Measurements from ENCODE around the gene LCNL1. TPM values are rescaled to one million over a fixed set of nuclear protein-coding genes. Genes with fewer than 3 reads are reported as not detected.

The LCNL1 gene
- total RNA-seq, 1 experiment from 2014 or later = not detected

- no peaks in the 10 kb centered on the region for H3K27me3 ChIP-seq (replicated peaks; ENCODE audit: insufficient read depth, low read depth, low read length, poor library complexity)
- H3K4me3 ChIP-seq (ENCODE audit: low read depth, low read length, poor library complexity, severe bottlenecking) = no peak overlapping the region
- no peak overlapping the region for H3K27ac ChIP-seq (ENCODE audit: low read depth, low read length, poor library complexity, severe bottlenecking)
- BruUV-seq (replicated peaks) = no TSS peak
- no peak for DNase-seq (ENCODE audit: low spot score)
- intact Hi-C loops (cut with micrococcal nuclease; ENCODE audit: unreplicated experiment) = no loop called here
- ChIA-PET CTCF (no interaction called here), POLR2A (ENCODE audit: low non-redundant PET) (no interaction called here)
- H3K36me3 ChIP-seq (ENCODE audit: insufficient read depth, low read length, poor library complexity, severe bottlenecking) = peaks cover 3% of the 10 kb centered on the region
- H3K9me3 ChIP-seq (ENCODE audit: low read depth, low read length, poor library complexity, severe bottlenecking) = no peaks in the 10 kb centered on the region
- TF ChIP-seq CTCF (conservative IDR thresholded peaks at IDR 0.05; ENCODE audit: low read depth, low read length) = no peak
- no peak for TF ChIP-seq EZH2 (IDR thresholded peaks at IDR 0.05; ENCODE audit: borderline replicate concordance, low read depth, low read length, poor library complexity, severe bottlenecking)
- no peaks in the 10 kb centered on the region for H3K4me1 ChIP-seq (ENCODE audit: insufficient read depth, low read length, poor library complexity, severe bottlenecking)
Observed at GRCh38 chr9:137007108-137007815, 24.5 kb downstream of the LCNL1 start.

GRCh38 chr9:137007816-137008270, 25.1 kb downstream of the LCNL1 start:
- ChIA-PET POLR2A (ENCODE audit: low non-redundant PET) (no interaction called here), CTCF (no interaction called here)

GRCh38 chr9:137008312-137008711, 25.5 kb downstream of the LCNL1 start:
- no peak for DNase-seq (ENCODE audit: low spot score)
- POLR2A ChIA-PET (ENCODE audit: low non-redundant PET) = no interaction called here
- Histone ChIP-seq H3K4me3 (ENCODE audit: low read depth, low read length, poor library complexity, severe bottlenecking) (no peak overlapping the region), H3K36me3 (ENCODE audit: insufficient read depth, low read length, poor library complexity, severe bottlenecking) (peaks cover 3% of the 10 kb centered on the region), H3K9me3 (ENCODE audit: low read depth, low read length, poor library complexity, severe bottlenecking) (no peaks in the 10 kb centered on the region), H3K27ac (ENCODE audit: low read depth, low read length, poor library complexity, severe bottlenecking) (no peak overlapping the region), H3K27me3 (replicated peaks; ENCODE audit: insufficient read depth, low read depth, low read length, poor library complexity) (no peaks in the 10 kb centered on the region), H3K4me1 (ENCODE audit: insufficient read depth, low read length, poor library complexity, severe bottlenecking) (no peaks in the 10 kb centered on the region)
- intact Hi-C loops (cut with micrococcal nuclease; ENCODE audit: unreplicated experiment) = no loop called here
- no TSS peak for BruUV-seq (replicated peaks)
- CTCF ChIA-PET = no interaction called here
- no peak for TF ChIP-seq CTCF (conservative IDR thresholded peaks at IDR 0.05; ENCODE audit: low read depth, low read length)
- TF ChIP-seq EZH2 (IDR thresholded peaks at IDR 0.05; ENCODE audit: borderline replicate concordance, low read depth, low read length, poor library complexity, severe bottlenecking) = no peak

More at GRCh38 chr9:137007816-137008270, 25.1 kb downstream of the LCNL1 start:
- peaks cover 3% of the 10 kb centered on the region for H3K36me3 ChIP-seq (ENCODE audit: insufficient read depth, low read length, poor library complexity, severe bottlenecking)
- TF ChIP-seq EZH2 (IDR thresholded peaks at IDR 0.05; ENCODE audit: borderline replicate concordance, low read depth, low read length, poor library complexity, severe bottlenecking) = no peak
- TF ChIP-seq CTCF (conservative IDR thresholded peaks at IDR 0.05; ENCODE audit: low read depth, low read length) = no peak
- intact Hi-C loops (cut with micrococcal nuclease; ENCODE audit: unreplicated experiment) = no loop called here
- H3K27ac ChIP-seq (ENCODE audit: low read depth, low read length, poor library complexity, severe bottlenecking) = no peak overlapping the region
- no peaks in the 10 kb centered on the region for H3K9me3 ChIP-seq (ENCODE audit: low read depth, low read length, poor library complexity, severe bottlenecking)
- no peaks in the 10 kb centered on the region for H3K27me3 ChIP-seq (replicated peaks; ENCODE audit: insufficient read depth, low read depth, low read length, poor library complexity)
- H3K4me3 ChIP-seq (ENCODE audit: low read depth, low read length, poor library complexity, severe bottlenecking) = no peak overlapping the region
- no peak for DNase-seq (ENCODE audit: low spot score)
- H3K4me1 ChIP-seq (ENCODE audit: insufficient read depth, low read length, poor library complexity, severe bottlenecking) = no peaks in the 10 kb centered on the region
- BruUV-seq (replicated peaks) = no TSS peak

Measured in A673 (cell line).